ENCODE measurements around the gene PLAAT3. TPM values are rescaled to one million over a fixed set of nuclear protein-coding genes. Genes with fewer than 3 reads are reported as not detected.

PLAAT3 gene
- polyA plus RNA-seq, 2 of the 4 experiments (the other 2 are of a cell fraction): 39.5 to 65.2 TPM

DNA sequence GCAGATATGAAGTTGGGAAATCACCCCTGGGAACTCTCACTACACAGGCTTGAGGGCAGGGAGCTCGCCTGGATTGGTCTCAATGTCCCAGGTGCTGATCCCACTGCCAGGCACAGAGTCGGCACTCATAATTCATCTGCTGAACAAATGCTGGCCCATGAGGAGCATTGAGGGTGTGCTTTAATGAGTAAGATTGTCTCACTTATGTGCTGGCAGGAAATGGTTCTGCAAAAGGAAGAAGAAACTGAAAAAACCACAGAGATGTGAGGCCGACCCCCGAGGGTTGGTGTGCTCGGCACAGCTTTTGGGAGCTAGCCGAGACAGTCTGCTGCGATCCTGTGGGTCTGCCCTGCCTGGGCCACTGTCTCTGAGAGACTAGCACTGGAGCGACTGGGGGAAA is 60.5 kb downstream of the PLAAT3 start:
- WGBS (ENCODE audit: missing lambda C conversion rate): 91% methylated on average over 7 of the region's 8 CpGs
- ATAC-seq (no peak), FAIRE-seq (no peak), DNase-seq (ENCODE audit: low read depth in 1 of 2, low spot score in 1 of 2) (no peak)
- H3K4me3 ChIP-seq: no peak overlapping the region
- H3K4me2 ChIP-seq: no peak overlapping the region
- ChIA-PET POLR2A (no interaction called here), CTCF (no interaction called here)
- H3K9me3 ChIP-seq: no peaks in the 10 kb centered on the region
- TF ChIP-seq KDM5A (IDR thresholded peaks at IDR 0.05) (no peak), GATA3 (IDR thresholded peaks at IDR 0.05; ENCODE audit: borderline replicate concordance) (no peak), FOSL2 (IDR thresholded peaks at IDR 0.05) (no peak), FOSL2 (CRISPR knock-in tag; IDR thresholded peaks at IDR 0.05) (no peak), CBX8 (IDR thresholded peaks at IDR 0.05) (no peak), ZFP36 (IDR thresholded peaks at IDR 0.05; ENCODE audit: borderline replicate concordance, partially characterized antibody) (no peak), JUN (IDR thresholded peaks at IDR 0.05) (no peak), TFCP2L1 (CRISPR knock-in tag; IDR thresholded peaks at IDR 0.05) (no peak), NPAS2 (CRISPR knock-in tag; IDR thresholded peaks at IDR 0.05; ENCODE audit: borderline replicate concordance) (no peak), SREBF2 (IDR thresholded peaks at IDR 0.05) (no peak), MAFK (IDR thresholded peaks at IDR 0.05; ENCODE audit: partially characterized antibody) (no peak), RARB (CRISPR knock-in tag; IDR thresholded peaks at IDR 0.05) (no peak), HOXB13 (CRISPR knock-in tag; IDR thresholded peaks at IDR 0.05; ENCODE audit: low read depth) (no peak), HDAC2 (IDR thresholded peaks at IDR 0.05) (no peak), BHLHE40 (IDR thresholded peaks at IDR 0.05; ENCODE audit: low read depth, low read length) (no peak), HOXA7 (CRISPR knock-in tag; IDR thresholded peaks at IDR 0.05) (no peak)
- TF ChIP-seq, protein P1, sequence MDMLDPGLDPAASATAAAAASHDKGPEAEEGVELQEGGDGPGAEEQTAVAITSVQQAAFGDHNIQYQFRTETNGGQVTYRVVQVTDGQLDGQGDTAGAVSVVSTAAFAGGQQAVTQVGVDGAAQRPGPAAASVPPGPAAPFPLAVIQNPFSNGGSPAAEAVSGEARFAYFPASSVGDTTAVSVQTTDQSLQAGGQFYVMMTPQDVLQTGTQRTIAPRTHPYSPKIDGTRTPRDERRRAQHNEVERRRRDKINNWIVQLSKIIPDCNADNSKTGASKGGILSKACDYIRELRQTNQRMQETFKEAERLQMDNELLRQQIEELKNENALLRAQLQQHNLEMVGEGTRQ (IDR thresholded peaks at IDR 0.05): no peak
- H3K4me1 ChIP-seq: no peaks in the 10 kb centered on the region
- no peak overlapping the region for H3K27ac ChIP-seq

DNA sequence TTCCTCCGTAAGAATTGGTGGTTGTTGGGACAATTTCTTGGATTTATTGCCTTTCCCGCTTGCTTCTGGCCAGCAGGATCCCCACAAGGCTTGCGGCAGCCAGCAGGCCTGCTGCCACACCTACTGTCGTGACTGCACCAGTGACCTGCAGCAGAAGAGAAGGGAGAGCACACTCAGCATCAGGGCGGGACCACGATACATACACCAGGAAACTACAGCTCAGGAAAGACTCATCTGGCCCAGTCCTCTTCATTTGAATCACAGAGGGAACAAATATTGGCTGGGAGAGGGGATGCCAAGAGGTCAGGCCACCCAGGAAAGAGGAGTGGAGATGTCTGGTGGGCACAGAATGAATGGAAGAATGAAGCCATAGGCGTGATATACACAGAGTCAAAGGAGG is 61.3 kb downstream of the PLAAT3 start:
- 78% methylated on average over 7 of the region's 7 CpGs for WGBS (ENCODE audit: missing lambda C conversion rate)
- POLR2A ChIA-PET: no interaction called here
- Histone ChIP-seq H3K9me3 (no peaks in the 10 kb centered on the region), H3K4me1 (no peaks in the 10 kb centered on the region), H3K4me3 (no peak overlapping the region), H3K4me2 (no peak overlapping the region), H3K27ac (no peak overlapping the region)
- TF ChIP-seq, protein P2, sequence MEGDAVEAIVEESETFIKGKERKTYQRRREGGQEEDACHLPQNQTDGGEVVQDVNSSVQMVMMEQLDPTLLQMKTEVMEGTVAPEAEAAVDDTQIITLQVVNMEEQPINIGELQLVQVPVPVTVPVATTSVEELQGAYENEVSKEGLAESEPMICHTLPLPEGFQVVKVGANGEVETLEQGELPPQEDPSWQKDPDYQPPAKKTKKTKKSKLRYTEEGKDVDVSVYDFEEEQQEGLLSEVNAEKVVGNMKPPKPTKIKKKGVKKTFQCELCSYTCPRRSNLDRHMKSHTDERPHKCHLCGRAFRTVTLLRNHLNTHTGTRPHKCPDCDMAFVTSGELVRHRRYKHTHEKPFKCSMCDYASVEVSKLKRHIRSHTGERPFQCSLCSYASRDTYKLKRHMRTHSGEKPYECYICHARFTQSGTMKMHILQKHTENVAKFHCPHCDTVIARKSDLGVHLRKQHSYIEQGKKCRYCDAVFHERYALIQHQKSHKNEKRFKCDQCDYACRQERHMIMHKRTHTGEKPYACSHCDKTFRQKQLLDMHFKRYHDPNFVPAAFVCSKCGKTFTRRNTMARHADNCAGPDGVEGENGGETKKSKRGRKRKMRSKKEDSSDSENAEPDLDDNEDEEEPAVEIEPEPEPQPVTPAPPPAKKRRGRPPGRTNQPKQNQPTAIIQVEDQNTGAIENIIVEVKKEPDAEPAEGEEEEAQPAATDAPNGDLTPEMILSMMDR (IDR thresholded peaks at IDR 0.05): no peak
- TF ChIP-seq CEBPB (IDR thresholded peaks at IDR 0.05) (no peak), REST (IDR thresholded peaks at IDR 0.05) (no peak), NFE2L2 (conservative IDR thresholded peaks at IDR 0.05; ENCODE audit: low read length) (no peak), FOSL2 (IDR thresholded peaks at IDR 0.05) (no peak), FOSL2 (CRISPR knock-in tag; IDR thresholded peaks at IDR 0.05) (no peak), FOSB (CRISPR knock-in tag; IDR thresholded peaks at IDR 0.05) (no peak), RNF2 (IDR thresholded peaks at IDR 0.05; ENCODE audit: borderline replicate concordance, low read depth) (no peak), SREBF2 (IDR thresholded peaks at IDR 0.05) (no peak), ZC3H11A (IDR thresholded peaks at IDR 0.05) (no peak), CHD4 (IDR thresholded peaks at IDR 0.05; ENCODE audit: borderline replicate concordance) (no peak), HOXB13 (CRISPR knock-in tag; IDR thresholded peaks at IDR 0.05; ENCODE audit: low read depth) (no peak)
- ATAC-seq: peak in 1 of 2 experiments; percentile 48; a peak in 2 of 6 replicates
- DNase-seq (ENCODE audit: low read depth in 1 of 2, low spot score in 1 of 2): peak in 1 of 2 experiments; percentile 29
- no peak for FAIRE-seq
- CTCF ChIA-PET: no interaction called here

Measured in A549 (cell line).